ENCODE data around the gene UBD.

The UBD gene

GRCh38 chr6:29598172-29598747, 38.7 kb upstream of the UBD start:
- Histone ChIP-seq H3K4me3 (ENCODE audit: low read depth in 1 of 2, low read length in 1 of 2) (no peak overlapping the region), H3K36me3 (peaks cover 47% of the 10 kb centered on the region), H3K4me1 (ENCODE audit: control insufficient read depth in 1 of 2, insufficient read depth in 1 of 2, low read depth in 1 of 2, low read length in 1 of 2) (no peaks in the 10 kb centered on the region), H3K27me3 (peaks cover 13% of the 10 kb centered on the region), H3K27ac (no peak overlapping the region), H3K9me3 (no peaks in the 10 kb centered on the region)
- TF ChIP-seq CTCF (IDR thresholded peaks at IDR 0.05): no peak

- H3K4me3 ChIP-seq (ENCODE audit: low read depth in 1 of 2, low read length in 1 of 2): no peak overlapping the region
- no peak for TF ChIP-seq CTCF (IDR thresholded peaks at IDR 0.05)
- no peak overlapping the region for H3K27ac ChIP-seq
- H3K36me3 ChIP-seq: peaks cover 37% of the 10 kb centered on the region
- H3K9me3 ChIP-seq: no peaks in the 10 kb centered on the region
- H3K4me1 ChIP-seq (ENCODE audit: control insufficient read depth in 1 of 2, insufficient read depth in 1 of 2, low read depth in 1 of 2, low read length in 1 of 2): no peaks in the 10 kb centered on the region
- H3K27me3 ChIP-seq: peaks cover 13% of the 10 kb centered on the region
Observed at GRCh38 chr6:29597184-29597583, 37.7 kb upstream of the UBD start.

GRCh38 chr6:29596381-29596900, 36.9 kb upstream of the UBD start:
- peaks cover 20% of the 10 kb centered on the region for H3K27me3 ChIP-seq
- H3K9me3 ChIP-seq: no peaks in the 10 kb centered on the region
- no peak overlapping the region for H3K27ac ChIP-seq
- H3K4me3 ChIP-seq (ENCODE audit: low read depth in 1 of 2, low read length in 1 of 2): no peak overlapping the region
- H3K4me1 ChIP-seq (ENCODE audit: control insufficient read depth in 1 of 2, insufficient read depth in 1 of 2, low read depth in 1 of 2, low read length in 1 of 2): no peaks in the 10 kb centered on the region
- no peak for TF ChIP-seq CTCF (IDR thresholded peaks at IDR 0.05)
- H3K36me3 ChIP-seq: peaks cover 29% of the 10 kb centered on the region

GRCh38 chr6:29593199-29593855, 33.8 kb upstream of the UBD start:
- no peaks in the 10 kb centered on the region for H3K9me3 ChIP-seq
- no peaks in the 10 kb centered on the region for H3K36me3 ChIP-seq
- no peak overlapping the region for H3K27ac ChIP-seq
- no peak overlapping the region for H3K4me3 ChIP-seq (ENCODE audit: low read depth in 1 of 2, low read length in 1 of 2)
- H3K27me3 ChIP-seq: peaks cover 26% of the 10 kb centered on the region
- no peak for TF ChIP-seq CTCF (IDR thresholded peaks at IDR 0.05)
- no peaks in the 10 kb centered on the region for H3K4me1 ChIP-seq (ENCODE audit: control insufficient read depth in 1 of 2, insufficient read depth in 1 of 2, low read depth in 1 of 2, low read length in 1 of 2)

GRCh38 chr6:29591677-29592076, 32.1 kb upstream of the UBD start:
- no peaks in the 10 kb centered on the region for H3K36me3 ChIP-seq
- no peaks in the 10 kb centered on the region for H3K9me3 ChIP-seq
- H3K4me1 ChIP-seq (ENCODE audit: control insufficient read depth in 1 of 2, insufficient read depth in 1 of 2, low read depth in 1 of 2, low read length in 1 of 2): no peaks in the 10 kb centered on the region
- no peak overlapping the region for H3K4me3 ChIP-seq (ENCODE audit: low read depth in 1 of 2, low read length in 1 of 2)
- no peak overlapping the region for H3K27ac ChIP-seq
- H3K27me3 ChIP-seq: peaks cover 26% of the 10 kb centered on the region
- TF ChIP-seq CTCF (IDR thresholded peaks at IDR 0.05): no peak

Measured in neutrophil (primary cell).